HEK293 (cell line): ENCODE results near the gene CD1C.

Experiments used
- CTCF ChIA-PET: fragments of 350-600 bp; formaldehyde crosslinking; extraction: SDS; loops from one replicate; lab custom pipeline; 2021; ENCODE audit warnings: antibody characterized with exemption; lab: Yijun Ruan, JAX
- POLR2A ChIA-PET: fragments of 300-600 bp; formaldehyde crosslinking; extraction: SDS; loops from one replicate; lab custom pipeline; 2020; ENCODE audit warnings: antibody characterized with exemption, inconsistent platforms; lab: Yijun Ruan, JAX
- H3K27ac ChIP-seq: fragments of 200-500 bp; sonication (Bioruptor generic); 2 replicates; pipeline ENCODE4 v1.5.1; 2014; ENCODE audit warnings: low read depth, low read length, control low read depth, inconsistent platforms; ENCODE audit errors: extremely low read depth
- H3K36me3 ChIP-seq, 2 experiments: fragments of 200-500 bp in 1 of 2; sonication (Bioruptor generic) in 1 of 2; 1 replicate in 1 of 2; 2 replicates in 1 of 2; pipeline ENCODE4 v1.5.1; 2014 to 2017; ENCODE audit warnings: inconsistent platforms in 2 of 2, low read length in 2 of 2; ENCODE audit not compliant: control insufficient read depth in 2 of 2, insufficient read depth in 1 of 2
- H3K4me1 ChIP-seq: fragments of 200-500 bp; sonication (Bioruptor generic); 2 replicates; pipeline ENCODE4 v1.5.1; 2014; ENCODE audit warnings: mild to moderate bottlenecking, low read length, inconsistent platforms; ENCODE audit not compliant: control insufficient read depth, insufficient read depth
- H3K4me3 ChIP-seq: 2 replicates; pipeline ENCODE4 v1.5.1; 2011; ENCODE audit warnings: low read depth, mild to moderate bottlenecking, control low read depth, low read length, moderate library complexity
- H3K9me3 ChIP-seq: fragments of 200-500 bp; sonication (Bioruptor generic); 2 replicates; pipeline ENCODE4 v1.5.1; 2014; ENCODE audit warnings: low read depth, low read length, inconsistent platforms; ENCODE audit not compliant: control insufficient read depth, insufficient read depth
- BCL11B ChIP-seq: fragments of 450-650 bp; formaldehyde crosslinking; IDR thresholded peaks from 2 replicates; pipeline ENCODE4 v1.5.1; 2016; ENCODE audit warnings: low read depth, missing biosample characterization, missing genetic modification characterization
- GFI1B ChIP-seq: fragments of 450-650 bp; formaldehyde crosslinking; IDR thresholded peaks from 2 replicates; pipeline ENCODE4 v1.5.1; 2016; ENCODE audit warnings: missing biosample characterization, missing genetic modification characterization
- GLI4 ChIP-seq: fragments of 450-650 bp; formaldehyde crosslinking; IDR thresholded peaks from 2 replicates; pipeline ENCODE4 v1.5.1; 2016; ENCODE audit warnings: missing biosample characterization, missing genetic modification characterization
- KLF1 ChIP-seq: fragments of 450-650 bp; formaldehyde crosslinking; IDR thresholded peaks from 2 replicates; pipeline ENCODE4 v1.5.1; 2016; ENCODE audit warnings: missing biosample characterization, missing genetic modification characterization
- OSR2 ChIP-seq: fragments of 450-650 bp; formaldehyde crosslinking; IDR thresholded peaks from 2 replicates; pipeline ENCODE4 v1.5.1; 2016; ENCODE audit warnings: missing biosample characterization, missing genetic modification characterization
- OVOL3 ChIP-seq: fragments of 450-650 bp; formaldehyde crosslinking; IDR thresholded peaks from 2 replicates; pipeline ENCODE4 v1.5.1; 2016; ENCODE audit warnings: missing biosample characterization, missing genetic modification characterization
- REPIN1 ChIP-seq: fragments of 450-650 bp; formaldehyde crosslinking; IDR thresholded peaks from 2 replicates; pipeline ENCODE4 v1.5.1; 2017; ENCODE audit warnings: missing biosample characterization, missing genetic modification characterization, low read depth
- ZBTB48 ChIP-seq: fragments of 450-650 bp; formaldehyde crosslinking; IDR thresholded peaks from 2 replicates; pipeline ENCODE4 v1.5.1; 2016; ENCODE audit warnings: missing biosample characterization, missing genetic modification characterization
- ZBTB8A ChIP-seq: fragments of 450-650 bp; formaldehyde crosslinking; IDR thresholded peaks from 2 replicates; pipeline ENCODE4 v1.5.1; 2016; ENCODE audit warnings: missing biosample characterization, missing genetic modification characterization
- ZNF133 ChIP-seq: fragments of 450-650 bp; formaldehyde crosslinking; IDR thresholded peaks from 2 replicates; pipeline ENCODE4 v1.5.1; 2016; ENCODE audit warnings: missing biosample characterization, missing genetic modification characterization
- ZNF157 ChIP-seq: fragments of 450-650 bp; formaldehyde crosslinking; IDR thresholded peaks from 2 replicates; pipeline ENCODE4 v1.5.1; 2016; ENCODE audit warnings: missing biosample characterization, missing genetic modification characterization
- ZNF16 ChIP-seq: fragments of 450-650 bp; formaldehyde crosslinking; IDR thresholded peaks from 2 replicates; pipeline ENCODE4 v1.5.1; 2016; ENCODE audit warnings: low read depth, missing biosample characterization, missing genetic modification characterization
- ZNF184 ChIP-seq: fragments of 450-650 bp; IDR thresholded peaks from 2 replicates; pipeline ENCODE4 v1.5.1; 2018; ENCODE audit warnings: missing biosample characterization, mild to moderate bottlenecking, missing genetic modification characterization
- ZNF211 ChIP-seq: fragments of 450-650 bp; formaldehyde crosslinking; IDR thresholded peaks from 2 replicates; pipeline ENCODE4 v1.5.1; 2016; ENCODE audit warnings: low read depth, missing biosample characterization, missing genetic modification characterization
- ZNF37A ChIP-seq: fragments of 450-650 bp; IDR thresholded peaks from 2 replicates; pipeline ENCODE4 v1.5.1; 2018; ENCODE audit warnings: missing biosample characterization, missing genetic modification characterization
- ZNF423 ChIP-seq: fragments of 450-650 bp; formaldehyde crosslinking; IDR thresholded peaks from 2 replicates; pipeline ENCODE4 v1.5.1; 2016; ENCODE audit warnings: missing biosample characterization, missing genetic modification characterization
- ZNF501 ChIP-seq: fragments of 450-650 bp; formaldehyde crosslinking; IDR thresholded peaks from 2 replicates; pipeline ENCODE4 v1.5.1; 2016; ENCODE audit warnings: missing biosample characterization, missing genetic modification characterization
- ZNF530 ChIP-seq: fragments of 450-650 bp; formaldehyde crosslinking; IDR thresholded peaks from 2 replicates; pipeline ENCODE4 v1.5.1; 2016; ENCODE audit warnings: low read depth, missing biosample characterization, missing genetic modification characterization
- ZNF555 ChIP-seq: fragments of 450-650 bp; formaldehyde crosslinking; conservative IDR thresholded peaks from 2 replicates; pipeline ENCODE4 v1.5.1; 2017; ENCODE audit warnings: missing biosample characterization, mild to moderate bottlenecking, missing genetic modification characterization, inconsistent platforms
- ZNF621 ChIP-seq: fragments of 450-650 bp; formaldehyde crosslinking; IDR thresholded peaks from 2 replicates; pipeline ENCODE4 v1.5.1; 2017; ENCODE audit warnings: missing biosample characterization, missing genetic modification characterization
- ZNF664 ChIP-seq: fragments of 450-650 bp; formaldehyde crosslinking; IDR thresholded peaks from 2 replicates; pipeline ENCODE4 v1.5.1; 2016; ENCODE audit warnings: missing biosample characterization, missing genetic modification characterization
- ZNF777 ChIP-seq: fragments of 450-650 bp; formaldehyde crosslinking; IDR thresholded peaks from 2 replicates; pipeline ENCODE4 v1.5.1; 2017; ENCODE audit warnings: missing biosample characterization, missing genetic modification characterization, borderline replicate concordance
- TF ChIP-seq, protein P1 (sequence below): fragments of 450-650 bp; formaldehyde crosslinking; IDR thresholded peaks from 2 replicates; pipeline ENCODE4 v1.5.1; 2016; ENCODE audit warnings: missing biosample characterization, missing genetic modification characterization
- TF ChIP-seq, protein P2 (sequence below): fragments of 450-650 bp; formaldehyde crosslinking; IDR thresholded peaks from 2 replicates; pipeline ENCODE4 v1.5.1; 2016; ENCODE audit warnings: missing biosample characterization, missing genetic modification characterization
- TF ChIP-seq, protein P3 (sequence below): fragments of 450-650 bp; formaldehyde crosslinking; IDR thresholded peaks from 2 replicates; pipeline ENCODE4 v1.5.1; 2016; ENCODE audit warnings: missing biosample characterization, missing genetic modification characterization
- TF ChIP-seq, protein P4 (sequence below): fragments of 450-650 bp; formaldehyde crosslinking; IDR thresholded peaks from 2 replicates; pipeline ENCODE4 v1.5.1; 2016; ENCODE audit warnings: missing biosample characterization, missing genetic modification characterization

Gene CD1C

DNA sequence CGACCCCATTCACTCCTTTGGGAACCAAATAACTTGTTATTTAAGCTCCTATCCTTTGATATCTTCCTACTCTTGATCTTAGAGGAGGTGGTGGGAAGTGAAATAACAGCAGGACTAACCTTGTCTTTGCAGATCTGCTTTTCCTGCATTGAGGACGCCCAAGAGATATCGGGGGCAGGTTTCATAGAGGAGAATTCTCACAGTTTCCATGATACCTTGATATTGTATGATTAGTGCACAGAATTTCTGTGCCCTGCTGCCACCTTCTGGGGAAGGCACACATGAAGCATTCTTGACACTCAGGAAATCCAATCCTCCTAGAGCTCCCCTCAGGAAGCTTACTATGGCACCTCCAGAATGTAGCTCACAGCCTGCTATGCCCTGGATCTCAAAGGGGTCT is 40.0 kb downstream of the CD1C start:
- ChIA-PET CTCF (interaction anchor here (0.5 kb wide), 1 partner anchor 365 kb away, joined by 3 read pairs; no protein-coding TSS in a partner anchor), POLR2A (no interaction called here)
- no peaks in the 10 kb centered on the region for H3K4me1 ChIP-seq
- H3K27ac ChIP-seq: no peak overlapping the region
- H3K9me3 ChIP-seq: no peaks in the 10 kb centered on the region
- TF ChIP-seq ZNF157: no peak
- TF ChIP-seq ZNF621 (tag by site-specific recombination): no peak
- no peak for TF ChIP-seq GLI4 (tag by site-specific recombination)
- no peak for TF ChIP-seq ZNF211 (tag by site-specific recombination)
- TF ChIP-seq, protein P1, sequence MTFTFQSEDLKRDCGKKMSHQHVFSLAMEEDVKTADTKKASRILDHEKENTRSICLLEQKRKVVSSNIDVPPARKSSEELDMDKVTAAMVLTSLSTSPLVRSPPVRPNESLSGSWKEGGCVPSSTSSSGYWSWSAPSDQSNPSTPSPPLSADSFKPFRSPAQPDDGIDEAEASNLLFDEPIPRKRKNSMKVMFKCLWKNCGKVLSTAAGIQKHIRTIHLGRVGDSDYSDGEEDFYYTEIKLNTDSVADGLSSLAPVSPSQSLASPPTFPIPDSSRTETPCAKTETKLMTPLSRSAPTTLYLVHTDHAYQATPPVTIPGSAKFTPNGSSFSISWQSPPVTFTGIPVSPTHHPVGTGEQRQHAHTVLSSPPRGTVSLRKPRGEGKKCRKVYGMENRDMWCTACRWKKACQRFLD (tag by site-specific recombination): no peak
- TF ChIP-seq OSR2 (tag by site-specific recombination): no peak
- no peak for TF ChIP-seq KLF1 (tag by site-specific recombination)
- TF ChIP-seq ZNF530 (tag by site-specific recombination): no peak
- no peak for TF ChIP-seq ZNF184 (tag by site-specific recombination)
- no peaks in the 10 kb centered on the region for H3K36me3 ChIP-seq
- H3K4me3 ChIP-seq: no peak overlapping the region

DNA sequence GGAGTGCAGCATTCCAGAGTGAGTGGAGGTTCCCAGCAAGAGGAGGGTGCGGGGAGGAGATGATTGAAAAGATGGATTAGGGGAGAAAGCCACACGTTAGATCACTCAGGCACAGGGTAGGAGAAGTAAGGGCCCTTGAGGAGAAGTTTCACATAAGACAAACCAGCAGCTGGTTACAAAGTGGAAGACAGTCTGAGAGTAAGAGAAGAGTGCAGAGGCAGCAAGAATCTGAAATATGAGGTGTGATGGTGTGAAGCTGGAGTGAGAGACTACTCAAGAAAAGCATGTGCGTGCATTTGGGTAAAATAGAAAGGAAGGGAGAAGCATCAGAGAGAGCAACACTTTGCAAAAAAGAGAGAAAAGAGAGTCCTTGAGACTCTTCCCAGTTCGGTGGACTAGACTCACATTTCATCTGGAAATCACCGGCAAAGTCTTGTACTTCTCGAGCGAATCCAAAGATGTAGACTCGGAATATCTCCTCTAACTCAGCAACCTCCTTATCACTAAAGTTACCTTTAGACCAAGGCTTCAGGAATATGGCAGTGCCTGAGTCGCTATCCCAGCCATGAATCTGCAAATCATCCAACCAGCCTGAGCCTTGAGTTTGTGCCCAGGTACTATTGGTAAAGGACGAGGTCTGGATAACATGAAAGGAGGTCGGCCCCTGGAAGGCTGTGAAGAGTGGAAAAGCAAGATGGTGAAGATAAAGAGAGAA is 40.8 kb downstream of the CD1C start:
- ChIA-PET POLR2A (no interaction called here), CTCF (no interaction called here)
- no peaks in the 10 kb centered on the region for H3K36me3 ChIP-seq
- no peaks in the 10 kb centered on the region for H3K4me1 ChIP-seq
- no peak overlapping the region for H3K27ac ChIP-seq
- H3K9me3 ChIP-seq: no peaks in the 10 kb centered on the region
- H3K4me3 ChIP-seq: no peak overlapping the region
- TF ChIP-seq ZNF501 (tag by site-specific recombination) (no peak), ZNF37A (tag by site-specific recombination) (no peak), ZNF555 (tag by site-specific recombination) (no peak), GFI1B (no peak), ZBTB48 (tag by site-specific recombination) (no peak), ZNF133 (tag by site-specific recombination) (no peak), ZNF16 (tag by site-specific recombination) (no peak), ZNF777 (no peak), ZNF423 (no peak), ZBTB8A (tag by site-specific recombination) (no peak), BCL11B (tag by site-specific recombination) (no peak), REPIN1 (tag by site-specific recombination) (no peak), OVOL3 (tag by site-specific recombination) (no peak), ZNF664 (no peak)
- TF ChIP-seq, protein P2, sequence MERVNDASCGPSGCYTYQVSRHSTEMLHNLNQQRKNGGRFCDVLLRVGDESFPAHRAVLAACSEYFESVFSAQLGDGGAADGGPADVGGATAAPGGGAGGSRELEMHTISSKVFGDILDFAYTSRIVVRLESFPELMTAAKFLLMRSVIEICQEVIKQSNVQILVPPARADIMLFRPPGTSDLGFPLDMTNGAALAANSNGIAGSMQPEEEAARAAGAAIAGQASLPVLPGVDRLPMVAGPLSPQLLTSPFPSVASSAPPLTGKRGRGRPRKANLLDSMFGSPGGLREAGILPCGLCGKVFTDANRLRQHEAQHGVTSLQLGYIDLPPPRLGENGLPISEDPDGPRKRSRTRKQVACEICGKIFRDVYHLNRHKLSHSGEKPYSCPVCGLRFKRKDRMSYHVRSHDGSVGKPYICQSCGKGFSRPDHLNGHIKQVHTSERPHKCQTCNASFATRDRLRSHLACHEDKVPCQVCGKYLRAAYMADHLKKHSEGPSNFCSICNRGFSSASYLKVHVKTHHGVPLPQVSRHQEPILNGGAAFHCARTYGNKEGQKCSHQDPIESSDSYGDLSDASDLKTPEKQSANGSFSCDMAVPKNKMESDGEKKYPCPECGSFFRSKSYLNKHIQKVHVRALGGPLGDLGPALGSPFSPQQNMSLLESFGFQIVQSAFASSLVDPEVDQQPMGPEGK (tag by site-specific recombination): no peak
- TF ChIP-seq, protein P3, sequence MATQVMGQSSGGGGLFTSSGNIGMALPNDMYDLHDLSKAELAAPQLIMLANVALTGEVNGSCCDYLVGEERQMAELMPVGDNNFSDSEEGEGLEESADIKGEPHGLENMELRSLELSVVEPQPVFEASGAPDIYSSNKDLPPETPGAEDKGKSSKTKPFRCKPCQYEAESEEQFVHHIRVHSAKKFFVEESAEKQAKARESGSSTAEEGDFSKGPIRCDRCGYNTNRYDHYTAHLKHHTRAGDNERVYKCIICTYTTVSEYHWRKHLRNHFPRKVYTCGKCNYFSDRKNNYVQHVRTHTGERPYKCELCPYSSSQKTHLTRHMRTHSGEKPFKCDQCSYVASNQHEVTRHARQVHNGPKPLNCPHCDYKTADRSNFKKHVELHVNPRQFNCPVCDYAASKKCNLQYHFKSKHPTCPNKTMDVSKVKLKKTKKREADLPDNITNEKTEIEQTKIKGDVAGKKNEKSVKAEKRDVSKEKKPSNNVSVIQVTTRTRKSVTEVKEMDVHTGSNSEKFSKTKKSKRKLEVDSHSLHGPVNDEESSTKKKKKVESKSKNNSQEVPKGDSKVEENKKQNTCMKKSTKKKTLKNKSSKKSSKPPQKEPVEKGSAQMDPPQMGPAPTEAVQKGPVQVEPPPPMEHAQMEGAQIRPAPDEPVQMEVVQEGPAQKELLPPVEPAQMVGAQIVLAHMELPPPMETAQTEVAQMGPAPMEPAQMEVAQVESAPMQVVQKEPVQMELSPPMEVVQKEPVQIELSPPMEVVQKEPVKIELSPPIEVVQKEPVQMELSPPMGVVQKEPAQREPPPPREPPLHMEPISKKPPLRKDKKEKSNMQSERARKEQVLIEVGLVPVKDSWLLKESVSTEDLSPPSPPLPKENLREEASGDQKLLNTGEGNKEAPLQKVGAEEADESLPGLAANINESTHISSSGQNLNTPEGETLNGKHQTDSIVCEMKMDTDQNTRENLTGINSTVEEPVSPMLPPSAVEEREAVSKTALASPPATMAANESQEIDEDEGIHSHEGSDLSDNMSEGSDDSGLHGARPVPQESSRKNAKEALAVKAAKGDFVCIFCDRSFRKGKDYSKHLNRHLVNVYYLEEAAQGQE (tag by site-specific recombination): no peak
- TF ChIP-seq, protein P4, sequence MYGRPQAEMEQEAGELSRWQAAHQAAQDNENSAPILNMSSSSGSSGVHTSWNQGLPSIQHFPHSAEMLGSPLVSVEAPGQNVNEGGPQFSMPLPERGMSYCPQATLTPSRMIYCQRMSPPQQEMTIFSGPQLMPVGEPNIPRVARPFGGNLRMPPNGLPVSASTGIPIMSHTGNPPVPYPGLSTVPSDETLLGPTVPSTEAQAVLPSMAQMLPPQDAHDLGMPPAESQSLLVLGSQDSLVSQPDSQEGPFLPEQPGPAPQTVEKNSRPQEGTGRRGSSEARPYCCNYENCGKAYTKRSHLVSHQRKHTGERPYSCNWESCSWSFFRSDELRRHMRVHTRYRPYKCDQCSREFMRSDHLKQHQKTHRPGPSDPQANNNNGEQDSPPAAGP (tag by site-specific recombination): no peak
